HEK293 (cell line): ENCODE data around the gene HOXD1.

Experiments
- KLF7 ChIP-seq: fragments of 450-650 bp; formaldehyde crosslinking; IDR thresholded peaks from 2 replicates; pipeline ENCODE4 v1.5.1; 2016; ENCODE audit warnings: missing biosample characterization, missing genetic modification characterization, borderline replicate concordance
- TCF7L2 ChIP-seq: IDR thresholded peaks from 2 replicates; pipeline ENCODE4 v1.6.1; 2011; ENCODE audit warnings: low read depth, mild to moderate bottlenecking, inconsistent platforms, low read length, moderate library complexity, borderline replicate concordance
- ZBTB21 ChIP-seq: fragments of 450-650 bp; formaldehyde crosslinking; IDR thresholded peaks from 2 replicates; pipeline ENCODE4 v1.5.1; 2017; ENCODE audit warnings: missing biosample characterization, missing genetic modification characterization
- ZBTB7A ChIP-seq: fragments of 450-650 bp; formaldehyde crosslinking; IDR thresholded peaks from 2 replicates; pipeline ENCODE4 v1.5.1; 2016; ENCODE audit warnings: low read depth, missing biosample characterization, missing genetic modification characterization
- ZFHX2 ChIP-seq: fragments of 450-650 bp; formaldehyde crosslinking; conservative IDR thresholded peaks from 2 replicates; pipeline ENCODE4 v1.5.1; 2016; ENCODE audit warnings: missing biosample characterization, missing genetic modification characterization
- ZNF16 ChIP-seq: fragments of 450-650 bp; formaldehyde crosslinking; IDR thresholded peaks from 2 replicates; pipeline ENCODE4 v1.5.1; 2016; ENCODE audit warnings: low read depth, missing biosample characterization, missing genetic modification characterization
- ZNF169 ChIP-seq: fragments of 450-650 bp; formaldehyde crosslinking; IDR thresholded peaks from 2 replicates; pipeline ENCODE4 v1.5.1; 2016; ENCODE audit warnings: missing biosample characterization, missing genetic modification characterization
- ZNF221 ChIP-seq: fragments of 450-650 bp; formaldehyde crosslinking; IDR thresholded peaks from 2 replicates; pipeline ENCODE4 v1.5.1; 2017; ENCODE audit warnings: missing biosample characterization, missing genetic modification characterization, borderline replicate concordance
- ZNF24 ChIP-seq: fragments of 450-650 bp; formaldehyde crosslinking; IDR thresholded peaks from 2 replicates; pipeline ENCODE4 v1.5.1; 2016; ENCODE audit warnings: missing biosample characterization, missing genetic modification characterization
- ZNF335 ChIP-seq: fragments of 450-650 bp; formaldehyde crosslinking; conservative IDR thresholded peaks from 2 replicates; pipeline ENCODE4 v1.5.1; 2016; ENCODE audit warnings: missing biosample characterization, missing genetic modification characterization
- ZNF366 ChIP-seq: fragments of 450-650 bp; formaldehyde crosslinking; conservative IDR thresholded peaks from 2 replicates; pipeline ENCODE4 v1.5.1; 2016; ENCODE audit warnings: missing biosample characterization, missing genetic modification characterization
- ZNF37A ChIP-seq: fragments of 450-650 bp; IDR thresholded peaks from 2 replicates; pipeline ENCODE4 v1.5.1; 2018; ENCODE audit warnings: missing biosample characterization, missing genetic modification characterization
- ZNF558 ChIP-seq: fragments of 450-650 bp; formaldehyde crosslinking; IDR thresholded peaks from 2 replicates; pipeline ENCODE4 v1.5.1; 2016; ENCODE audit warnings: missing biosample characterization, missing genetic modification characterization
- ZNF600 ChIP-seq: fragments of 450-650 bp; formaldehyde crosslinking; IDR thresholded peaks from 2 replicates; pipeline ENCODE4 v1.5.1; 2016; ENCODE audit warnings: missing biosample characterization, missing genetic modification characterization
- ZNF624 ChIP-seq: fragments of 450-650 bp; formaldehyde crosslinking; IDR thresholded peaks from 2 replicates; pipeline ENCODE4 v1.5.1; 2017; ENCODE audit warnings: missing biosample characterization, missing genetic modification characterization
- ZNF677 ChIP-seq: fragments of 450-650 bp; IDR thresholded peaks from 2 replicates; pipeline ENCODE4 v1.5.0; 2018; ENCODE audit warnings: missing biosample characterization, mild to moderate bottlenecking, missing genetic modification characterization, moderate library complexity
- ZNF701 ChIP-seq: fragments of 450-650 bp; formaldehyde crosslinking; IDR thresholded peaks from 2 replicates; pipeline ENCODE4 v1.5.1; 2016; ENCODE audit warnings: missing biosample characterization, missing genetic modification characterization
- ZNF76 ChIP-seq: fragments of 450-650 bp; formaldehyde crosslinking; IDR thresholded peaks from 2 replicates; pipeline ENCODE4; 2016; ENCODE audit warnings: low read depth, missing biosample characterization, missing genetic modification characterization, borderline replicate concordance
- ZNF777 ChIP-seq: fragments of 450-650 bp; formaldehyde crosslinking; IDR thresholded peaks from 2 replicates; pipeline ENCODE4 v1.5.1; 2017; ENCODE audit warnings: missing biosample characterization, missing genetic modification characterization, borderline replicate concordance
- ZNF830 ChIP-seq: fragments of 450-650 bp; IDR thresholded peaks from 2 replicates; pipeline ENCODE4 v1.5.0; 2018; ENCODE audit warnings: missing biosample characterization, missing genetic modification characterization, low read depth, mild to moderate bottlenecking, moderate library complexity
- TF ChIP-seq, protein P1 (sequence below): fragments of 450-650 bp; formaldehyde crosslinking; conservative IDR thresholded peaks from 2 replicates; pipeline ENCODE4 v1.5.1; 2016; ENCODE audit warnings: low read depth, missing biosample characterization, missing genetic modification characterization
- TF ChIP-seq, protein P2 (sequence below): fragments of 450-650 bp; formaldehyde crosslinking; IDR thresholded peaks from 2 replicates; pipeline ENCODE4 v1.5.1; 2017; ENCODE audit warnings: missing biosample characterization, missing genetic modification characterization
- TF ChIP-seq, protein P3 (sequence below): sonication (generic); formaldehyde crosslinking; IDR thresholded peaks from 2 replicates; pipeline ENCODE4 v1.8.1; 2022; ENCODE audit warnings: mild to moderate bottlenecking, moderate library complexity, missing genetic modification reagents
- TF ChIP-seq, protein P4 (sequence below): fragments of 450-650 bp; formaldehyde crosslinking; IDR thresholded peaks from 2 replicates; pipeline ENCODE4 v1.5.1; 2016; ENCODE audit warnings: missing biosample characterization, missing genetic modification characterization, borderline replicate concordance
- TF ChIP-seq, protein P5 (sequence below): fragments of 450-650 bp; formaldehyde crosslinking; IDR thresholded peaks from 2 replicates; pipeline ENCODE4 v1.5.0; 2017; ENCODE audit warnings: missing biosample characterization, missing genetic modification characterization, borderline replicate concordance

HOXD1 gene

DNA sequence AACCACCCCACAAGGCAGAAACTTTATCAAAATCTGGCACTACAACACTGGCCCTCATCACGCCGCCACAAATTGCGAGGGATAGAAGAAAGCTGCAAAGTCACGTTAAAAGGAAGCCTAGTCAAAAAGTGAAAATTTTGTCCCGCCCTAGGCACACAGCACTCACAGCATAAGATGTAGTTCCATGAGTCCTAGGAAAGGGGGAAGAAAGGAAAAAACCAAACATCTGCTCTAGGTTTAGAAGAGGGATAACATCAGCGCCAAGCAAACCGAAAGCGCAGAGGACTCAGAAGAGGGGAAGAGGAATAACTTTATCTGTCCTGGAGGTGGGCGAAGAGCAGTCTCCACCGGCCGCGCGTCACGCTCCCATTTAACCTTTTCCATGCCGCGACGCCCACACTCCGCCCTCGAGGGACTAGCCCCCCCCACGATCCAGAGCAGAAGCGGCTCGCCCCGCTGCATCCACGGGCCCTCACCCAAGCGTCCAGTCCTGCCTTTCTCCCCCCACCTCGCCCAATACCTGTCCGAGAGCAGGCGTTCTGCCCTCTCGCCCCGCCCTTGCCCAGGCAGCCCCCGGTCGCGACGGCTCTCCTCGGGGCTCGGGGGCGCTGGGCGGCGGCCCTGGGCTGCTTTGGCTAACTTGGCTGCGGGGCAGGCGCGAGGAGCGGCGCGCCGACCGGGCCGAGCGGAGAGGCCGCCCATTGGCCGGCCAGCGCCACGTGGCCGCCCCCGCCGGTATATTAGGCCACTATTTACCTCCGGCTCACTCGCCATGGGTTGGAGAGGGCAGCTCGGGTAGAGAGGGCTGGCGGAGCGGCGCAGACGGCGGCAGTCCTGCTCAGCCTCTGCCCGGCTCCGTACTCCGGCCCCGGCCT is at the start of gene HOXD1 (continued):
- peak; percentile 99 for TF ChIP-seq ZNF777
- TF ChIP-seq TCF7L2: no peak
- TF ChIP-seq, protein P1, sequence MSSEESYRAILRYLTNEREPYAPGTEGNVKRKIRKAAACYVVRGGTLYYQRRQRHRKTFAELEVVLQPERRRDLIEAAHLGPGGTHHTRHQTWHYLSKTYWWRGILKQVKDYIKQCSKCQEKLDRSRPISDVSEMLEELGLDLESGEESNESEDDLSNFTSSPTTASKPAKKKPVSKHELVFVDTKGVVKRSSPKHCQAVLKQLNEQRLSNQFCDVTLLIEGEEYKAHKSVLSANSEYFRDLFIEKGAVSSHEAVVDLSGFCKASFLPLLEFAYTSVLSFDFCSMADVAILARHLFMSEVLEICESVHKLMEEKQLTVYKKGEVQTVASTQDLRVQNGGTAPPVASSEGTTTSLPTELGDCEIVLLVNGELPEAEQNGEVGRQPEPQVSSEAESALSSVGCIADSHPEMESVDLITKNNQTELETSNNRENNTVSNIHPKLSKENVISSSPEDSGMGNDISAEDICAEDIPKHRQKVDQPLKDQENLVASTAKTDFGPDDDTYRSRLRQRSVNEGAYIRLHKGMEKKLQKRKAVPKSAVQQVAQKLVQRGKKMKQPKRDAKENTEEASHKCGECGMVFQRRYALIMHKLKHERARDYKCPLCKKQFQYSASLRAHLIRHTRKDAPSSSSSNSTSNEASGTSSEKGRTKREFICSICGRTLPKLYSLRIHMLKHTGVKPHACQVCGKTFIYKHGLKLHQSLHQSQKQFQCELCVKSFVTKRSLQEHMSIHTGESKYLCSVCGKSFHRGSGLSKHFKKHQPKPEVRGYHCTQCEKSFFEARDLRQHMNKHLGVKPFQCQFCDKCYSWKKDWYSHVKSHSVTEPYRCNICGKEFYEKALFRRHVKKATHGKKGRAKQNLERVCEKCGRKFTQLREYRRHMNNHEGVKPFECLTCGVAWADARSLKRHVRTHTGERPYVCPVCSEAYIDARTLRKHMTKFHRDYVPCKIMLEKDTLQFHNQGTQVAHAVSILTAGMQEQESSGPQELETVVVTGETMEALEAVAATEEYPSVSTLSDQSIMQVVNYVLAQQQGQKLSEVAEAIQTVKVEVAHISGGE: no peak
- no peak for TF ChIP-seq ZNF830 (tag by site-specific recombination)
- TF ChIP-seq ZNF366: peak; percentile 54
- no peak for TF ChIP-seq ZNF701 (tag by site-specific recombination)
- no peak for TF ChIP-seq ZNF16 (tag by site-specific recombination)
- TF ChIP-seq ZNF221: no peak
- TF ChIP-seq, protein P2, sequence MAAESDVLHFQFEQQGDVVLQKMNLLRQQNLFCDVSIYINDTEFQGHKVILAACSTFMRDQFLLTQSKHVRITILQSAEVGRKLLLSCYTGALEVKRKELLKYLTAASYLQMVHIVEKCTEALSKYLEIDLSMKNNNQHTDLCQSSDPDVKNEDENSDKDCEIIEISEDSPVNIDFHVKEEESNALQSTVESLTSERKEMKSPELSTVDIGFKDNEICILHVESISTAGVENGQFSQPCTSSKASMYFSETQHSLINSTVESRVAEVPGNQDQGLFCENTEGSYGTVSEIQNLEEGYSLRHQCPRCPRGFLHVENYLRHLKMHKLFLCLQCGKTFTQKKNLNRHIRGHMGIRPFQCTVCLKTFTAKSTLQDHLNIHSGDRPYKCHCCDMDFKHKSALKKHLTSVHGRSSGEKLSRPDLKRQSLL (tag by site-specific recombination): peak; percentile 21; the same call in 1 of the 2 replicates
- no peak for TF ChIP-seq ZNF677
- TF ChIP-seq ZNF37A (tag by site-specific recombination): no peak
- TF ChIP-seq ZNF558: no peak
- peak; percentile 84 for TF ChIP-seq ZNF335 (tag by site-specific recombination)
- TF ChIP-seq KLF7 (tag by site-specific recombination): 0 out of 2 replicates have a peak, but pooled peaks have one; percentile 49
- TF ChIP-seq, protein P3, sequence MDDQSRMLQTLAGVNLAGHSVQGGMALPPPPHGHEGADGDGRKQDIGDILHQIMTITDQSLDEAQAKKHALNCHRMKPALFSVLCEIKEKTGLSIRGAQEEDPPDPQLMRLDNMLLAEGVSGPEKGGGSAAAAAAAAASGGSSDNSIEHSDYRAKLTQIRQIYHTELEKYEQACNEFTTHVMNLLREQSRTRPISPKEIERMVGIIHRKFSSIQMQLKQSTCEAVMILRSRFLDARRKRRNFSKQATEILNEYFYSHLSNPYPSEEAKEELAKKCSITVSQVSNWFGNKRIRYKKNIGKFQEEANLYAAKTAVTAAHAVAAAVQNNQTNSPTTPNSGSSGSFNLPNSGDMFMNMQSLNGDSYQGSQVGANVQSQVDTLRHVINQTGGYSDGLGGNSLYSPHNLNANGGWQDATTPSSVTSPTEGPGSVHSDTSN: no peak
- TF ChIP-seq, protein P4, sequence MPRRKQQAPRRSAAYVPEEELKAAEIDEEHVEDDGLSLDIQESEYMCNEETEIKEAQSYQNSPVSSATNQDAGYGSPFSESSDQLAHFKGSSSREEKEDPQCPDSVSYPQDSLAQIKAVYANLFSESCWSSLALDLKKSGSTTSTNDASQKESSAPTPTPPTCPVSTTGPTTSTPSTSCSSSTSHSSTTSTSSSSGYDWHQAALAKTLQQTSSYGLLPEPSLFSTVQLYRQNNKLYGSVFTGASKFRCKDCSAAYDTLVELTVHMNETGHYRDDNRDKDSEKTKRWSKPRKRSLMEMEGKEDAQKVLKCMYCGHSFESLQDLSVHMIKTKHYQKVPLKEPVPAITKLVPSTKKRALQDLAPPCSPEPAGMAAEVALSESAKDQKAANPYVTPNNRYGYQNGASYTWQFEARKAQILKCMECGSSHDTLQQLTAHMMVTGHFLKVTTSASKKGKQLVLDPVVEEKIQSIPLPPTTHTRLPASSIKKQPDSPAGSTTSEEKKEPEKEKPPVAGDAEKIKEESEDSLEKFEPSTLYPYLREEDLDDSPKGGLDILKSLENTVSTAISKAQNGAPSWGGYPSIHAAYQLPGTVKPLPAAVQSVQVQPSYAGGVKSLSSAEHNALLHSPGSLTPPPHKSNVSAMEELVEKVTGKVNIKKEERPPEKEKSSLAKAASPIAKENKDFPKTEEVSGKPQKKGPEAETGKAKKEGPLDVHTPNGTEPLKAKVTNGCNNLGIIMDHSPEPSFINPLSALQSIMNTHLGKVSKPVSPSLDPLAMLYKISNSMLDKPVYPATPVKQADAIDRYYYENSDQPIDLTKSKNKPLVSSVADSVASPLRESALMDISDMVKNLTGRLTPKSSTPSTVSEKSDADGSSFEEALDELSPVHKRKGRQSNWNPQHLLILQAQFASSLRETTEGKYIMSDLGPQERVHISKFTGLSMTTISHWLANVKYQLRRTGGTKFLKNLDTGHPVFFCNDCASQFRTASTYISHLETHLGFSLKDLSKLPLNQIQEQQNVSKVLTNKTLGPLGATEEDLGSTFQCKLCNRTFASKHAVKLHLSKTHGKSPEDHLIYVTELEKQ (tag by site-specific recombination): 0 out of 2 replicates have a peak, but pooled peaks have one; percentile 16
- TF ChIP-seq, protein P5, sequence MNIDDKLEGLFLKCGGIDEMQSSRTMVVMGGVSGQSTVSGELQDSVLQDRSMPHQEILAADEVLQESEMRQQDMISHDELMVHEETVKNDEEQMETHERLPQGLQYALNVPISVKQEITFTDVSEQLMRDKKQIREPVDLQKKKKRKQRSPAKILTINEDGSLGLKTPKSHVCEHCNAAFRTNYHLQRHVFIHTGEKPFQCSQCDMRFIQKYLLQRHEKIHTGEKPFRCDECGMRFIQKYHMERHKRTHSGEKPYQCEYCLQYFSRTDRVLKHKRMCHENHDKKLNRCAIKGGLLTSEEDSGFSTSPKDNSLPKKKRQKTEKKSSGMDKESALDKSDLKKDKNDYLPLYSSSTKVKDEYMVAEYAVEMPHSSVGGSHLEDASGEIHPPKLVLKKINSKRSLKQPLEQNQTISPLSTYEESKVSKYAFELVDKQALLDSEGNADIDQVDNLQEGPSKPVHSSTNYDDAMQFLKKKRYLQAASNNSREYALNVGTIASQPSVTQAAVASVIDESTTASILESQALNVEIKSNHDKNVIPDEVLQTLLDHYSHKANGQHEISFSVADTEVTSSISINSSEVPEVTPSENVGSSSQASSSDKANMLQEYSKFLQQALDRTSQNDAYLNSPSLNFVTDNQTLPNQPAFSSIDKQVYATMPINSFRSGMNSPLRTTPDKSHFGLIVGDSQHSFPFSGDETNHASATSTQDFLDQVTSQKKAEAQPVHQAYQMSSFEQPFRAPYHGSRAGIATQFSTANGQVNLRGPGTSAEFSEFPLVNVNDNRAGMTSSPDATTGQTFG: no peak
- TF ChIP-seq ZNF600 (tag by site-specific recombination): peak; percentile 85; the same call in 1 of the 2 replicates
- no peak for TF ChIP-seq ZNF24 (tag by site-specific recombination)
- TF ChIP-seq ZFHX2: peak; percentile 98
- TF ChIP-seq ZNF76 (tag by site-specific recombination): peak; percentile 43; the same call in 1 of the 2 replicates
- TF ChIP-seq ZBTB7A (tag by site-specific recombination): peak; percentile 48; the same call in 1 of the 2 replicates
- TF ChIP-seq ZNF624 (tag by site-specific recombination): no peak
- TF ChIP-seq ZNF169 (tag by site-specific recombination): no peak
- peak; percentile 20; the same call in 1 of the 2 replicates for TF ChIP-seq ZBTB21 (tag by site-specific recombination)
